ENCODE measurements around the gene C1orf159.
"Not testable (repeated sequence)": the region's sequence is repeated elsewhere in the genome, so short reads cannot be mapped to it uniquely, and the experiment has no call there.

The C1orf159 gene

GRCh38 chr1:1079408-1080121, 36.3 kb downstream of the C1orf159 start:
- peak; percentile 56 for DNase-seq

GRCh38 chr1:1077396-1077795, 38.5 kb downstream of the C1orf159 start:
- not testable (repeated sequence) for DNase-seq

DNA sequence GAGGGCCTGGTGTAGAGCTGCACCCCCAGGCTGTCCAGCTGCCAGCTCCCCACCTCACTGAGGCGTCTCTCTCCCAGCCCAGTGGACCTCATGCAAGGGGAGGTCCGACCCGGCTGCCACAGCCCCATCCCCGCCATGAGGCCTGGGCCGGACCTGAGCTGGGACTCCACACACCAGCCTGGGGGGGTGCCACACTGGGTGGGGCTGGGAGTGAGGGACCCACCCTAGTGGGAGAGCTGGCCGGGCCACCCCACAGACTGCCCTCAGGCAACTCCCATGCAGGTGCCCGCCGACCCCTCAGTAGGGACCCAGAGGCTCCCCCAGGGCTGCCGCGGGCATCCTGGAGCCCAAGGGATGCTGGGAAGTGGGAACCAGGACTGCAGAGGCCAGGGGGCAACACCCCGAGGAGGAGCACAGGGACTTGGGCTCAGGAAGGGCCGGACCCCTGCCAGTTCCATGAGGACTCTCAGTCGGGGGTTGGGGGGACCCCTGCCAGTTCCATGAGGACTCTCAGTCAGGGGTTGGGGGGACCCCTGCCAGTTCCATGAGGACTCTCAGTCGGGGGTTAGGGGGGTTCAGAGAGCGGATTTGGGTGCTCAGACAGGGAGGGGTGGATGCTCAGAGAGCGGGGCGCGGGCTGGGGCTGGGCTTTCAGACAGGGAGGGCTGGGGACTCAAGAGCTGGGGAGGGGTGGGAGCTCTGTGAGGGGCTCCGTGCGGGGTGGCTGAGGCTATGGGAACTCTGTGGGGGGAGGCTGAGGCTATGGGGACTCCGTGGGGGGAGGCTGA, 40.5 kb downstream of the C1orf159 start:
- DNase-seq: no peak

GRCh38 chr1:1074631-1075147, 41.2 kb downstream of the C1orf159 start:
- no peak for DNase-seq

DNA sequence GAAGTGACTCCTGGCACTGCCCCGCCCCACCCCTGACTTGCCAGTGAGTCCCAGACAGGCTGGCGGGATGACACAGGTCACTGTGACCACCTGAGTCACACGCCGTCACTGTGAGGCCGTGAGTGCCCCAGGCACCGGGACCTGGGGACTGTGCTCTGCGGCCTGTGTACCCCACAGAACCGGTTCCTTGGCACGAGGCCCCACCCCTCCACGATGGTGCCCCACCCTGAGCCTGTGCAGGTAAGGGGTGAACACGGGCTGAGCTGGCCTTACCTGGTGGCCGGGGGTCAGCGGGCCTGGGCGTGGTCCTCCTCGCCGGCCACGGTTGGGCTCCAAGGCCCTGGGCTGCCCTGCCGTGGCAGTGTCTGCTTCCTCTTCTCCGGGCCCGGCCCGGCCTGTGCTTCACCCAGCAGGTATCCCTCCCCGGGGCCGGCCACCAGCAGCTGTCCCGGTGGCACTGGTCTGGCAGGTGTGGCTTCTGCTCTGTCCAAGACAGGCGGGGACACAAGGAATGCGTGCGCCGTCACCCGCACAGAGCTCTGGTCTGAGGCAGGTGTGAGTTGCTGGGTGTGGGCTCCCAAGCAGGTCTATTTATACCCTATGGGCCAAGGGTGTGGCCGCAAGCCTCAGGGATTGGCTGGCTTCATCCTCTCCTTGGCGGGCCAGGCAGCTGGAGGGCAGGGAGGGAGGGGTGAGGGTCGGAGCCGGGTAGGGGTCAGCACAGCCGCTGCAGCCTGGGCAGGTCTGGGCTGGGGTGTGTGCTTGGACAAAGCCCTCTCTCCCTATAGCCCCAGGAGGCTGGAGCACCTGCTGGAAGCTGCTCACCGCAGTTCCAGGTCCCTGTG, 41.9 kb downstream of the C1orf159 start, which contains the start of gene RNF223:
TSS of gene RNF223 (minus strand) at position 564 of the 845 bp plus-strand sequence. CDS start 1,740 bp downstream, outside the sequence.
- peak; percentile 32 for DNase-seq

DNA sequence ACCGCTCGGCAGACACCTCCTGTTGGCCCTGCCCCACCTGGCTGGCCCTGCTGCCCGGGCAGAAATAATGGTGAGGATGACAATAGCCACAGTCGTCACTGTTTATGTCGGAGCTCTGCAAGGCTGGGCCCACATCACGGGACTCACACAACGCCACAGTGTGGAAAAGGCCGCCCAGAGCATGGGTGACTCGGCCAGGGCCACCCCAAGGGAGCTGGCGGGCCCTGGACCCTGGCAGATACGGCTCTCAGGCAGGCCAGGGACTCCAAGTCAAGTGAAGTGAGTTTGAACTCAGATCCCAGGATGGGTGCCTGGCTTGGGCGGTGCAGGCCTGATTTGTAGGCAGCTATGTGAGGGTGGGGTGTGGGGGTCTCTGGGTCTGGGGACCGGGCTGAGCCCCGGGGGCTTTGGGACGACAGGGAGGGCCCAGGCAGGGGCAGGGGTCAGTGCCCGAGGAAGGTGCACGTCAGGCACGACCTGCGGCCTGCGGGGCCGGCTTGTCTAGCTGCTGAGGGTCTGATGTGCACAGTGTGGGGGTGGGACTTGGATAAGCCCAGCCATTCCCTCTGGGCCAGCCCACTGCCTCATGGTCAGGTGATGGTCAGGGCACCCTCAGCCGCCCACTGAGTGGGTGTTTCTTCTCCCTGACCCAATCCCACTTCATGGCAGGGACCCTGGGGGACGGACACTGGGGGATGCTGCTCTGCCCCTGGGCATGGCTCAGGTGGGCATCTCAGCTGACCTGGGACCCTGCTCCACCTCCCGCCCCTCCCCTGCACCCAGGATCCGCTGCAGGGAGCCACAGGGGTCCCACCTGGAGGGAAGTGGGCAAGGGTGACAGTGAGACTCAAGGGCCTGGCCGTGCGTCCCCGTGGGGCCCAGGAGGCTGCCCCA, 42.8 kb downstream of the C1orf159 start:
- DNase-seq: no peak

DNA sequence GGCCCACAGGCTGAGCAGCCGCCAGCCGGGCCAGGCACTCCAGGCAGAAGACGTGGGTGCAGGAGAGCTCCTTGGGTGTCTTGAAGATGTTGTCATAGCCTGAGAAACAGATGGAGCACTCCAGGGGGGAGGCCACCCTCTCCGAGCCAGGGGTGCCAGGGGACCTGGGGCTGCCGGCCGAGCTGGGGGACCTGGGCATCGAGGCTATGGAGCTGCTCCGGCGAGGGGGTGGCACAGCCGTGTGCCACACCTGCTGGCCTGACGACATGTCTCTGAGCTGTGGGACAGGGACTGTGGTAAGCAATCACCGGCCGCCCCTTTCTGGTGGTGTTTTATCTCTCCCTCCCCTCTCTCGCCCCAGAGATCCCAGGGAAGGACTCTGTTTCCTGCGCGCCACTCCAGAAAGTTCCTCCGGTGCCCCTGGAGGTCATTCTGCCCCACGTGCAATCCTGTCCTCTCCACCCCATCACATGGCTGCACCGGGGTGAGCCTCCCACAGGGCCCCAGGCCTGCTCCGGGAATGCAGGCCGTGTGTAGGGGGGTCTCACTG, 43.5 kb downstream of the C1orf159 start:
- no peak for DNase-seq

DNA sequence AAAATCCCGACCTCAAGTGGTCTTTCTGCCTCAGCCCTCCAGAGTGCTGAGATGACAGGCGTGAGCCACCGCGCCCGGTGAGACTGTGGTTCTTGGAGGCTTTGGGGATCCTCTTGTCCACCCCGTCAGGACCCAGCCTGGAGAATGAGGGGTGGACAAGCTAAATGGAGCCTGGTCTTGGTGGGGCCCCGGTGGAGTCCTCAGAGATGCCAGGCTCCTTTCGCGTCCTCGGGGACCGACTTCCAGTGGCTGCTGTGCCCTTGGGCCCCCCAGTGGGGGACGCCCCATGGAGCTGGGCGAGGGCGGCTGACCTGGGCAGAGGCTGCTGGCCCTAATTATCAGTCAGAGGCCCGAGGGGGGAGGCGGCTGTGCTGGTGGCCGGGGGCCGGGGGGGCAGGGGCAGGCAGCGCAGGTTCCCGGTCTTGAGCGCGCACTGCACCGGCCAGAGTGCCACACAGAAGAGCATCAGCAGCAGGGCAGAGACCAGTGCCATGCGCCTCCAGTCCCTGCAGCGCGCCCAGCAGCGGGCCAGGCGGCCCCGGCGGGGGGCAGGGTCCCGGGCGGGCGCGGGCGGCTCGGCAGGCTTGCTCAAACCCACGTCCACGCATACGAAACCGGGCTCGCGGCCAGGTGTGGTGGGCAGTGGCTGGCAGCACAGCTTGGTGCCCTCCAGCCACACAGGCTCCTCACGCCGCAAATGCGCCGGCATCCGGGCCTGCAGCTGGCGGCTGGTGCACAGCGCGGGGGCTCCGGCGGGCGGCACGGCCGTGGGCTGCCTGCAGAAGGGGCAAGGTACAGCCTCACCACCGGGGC, 44.2 kb downstream of the C1orf159 start:
- DNase-seq: no peak

GRCh38 chr1:1069711-1070676, 45.9 kb downstream of the C1orf159 start:
- DNase-seq: no peak

DNA sequence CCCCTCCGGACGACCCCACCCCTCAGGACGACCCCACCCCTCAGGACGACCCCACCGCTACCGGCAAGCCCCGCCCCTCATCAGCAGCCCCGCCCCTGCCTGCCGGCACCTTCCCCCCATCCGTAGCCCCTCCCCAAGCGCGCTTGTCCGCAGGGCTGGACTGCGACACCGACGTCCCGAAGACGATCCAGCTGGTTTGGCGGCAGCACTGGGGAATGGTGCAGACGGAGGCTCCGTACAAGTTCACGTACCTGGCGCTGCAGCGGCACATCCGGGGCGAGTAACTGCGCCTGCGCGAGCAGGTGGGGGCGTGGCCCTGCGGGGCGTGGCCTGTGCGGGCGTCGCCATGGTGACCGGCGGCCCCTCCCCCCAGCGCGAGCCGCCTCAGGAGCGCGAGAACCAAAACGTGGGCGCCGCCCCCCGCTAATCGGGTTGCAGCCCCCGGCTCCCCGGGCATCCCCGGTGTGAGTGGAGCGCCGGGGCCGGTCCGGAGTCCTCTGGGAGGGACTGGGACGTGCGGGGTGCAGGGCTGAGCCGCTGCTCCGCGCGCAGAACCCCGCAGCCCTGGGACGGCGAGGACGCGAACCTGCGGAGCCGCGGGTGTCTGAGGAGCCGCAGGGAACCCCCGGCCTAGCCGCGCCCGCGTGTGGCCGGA, 46.7 kb downstream of the C1orf159 start:
- peak; percentile 82 for DNase-seq

DNA sequence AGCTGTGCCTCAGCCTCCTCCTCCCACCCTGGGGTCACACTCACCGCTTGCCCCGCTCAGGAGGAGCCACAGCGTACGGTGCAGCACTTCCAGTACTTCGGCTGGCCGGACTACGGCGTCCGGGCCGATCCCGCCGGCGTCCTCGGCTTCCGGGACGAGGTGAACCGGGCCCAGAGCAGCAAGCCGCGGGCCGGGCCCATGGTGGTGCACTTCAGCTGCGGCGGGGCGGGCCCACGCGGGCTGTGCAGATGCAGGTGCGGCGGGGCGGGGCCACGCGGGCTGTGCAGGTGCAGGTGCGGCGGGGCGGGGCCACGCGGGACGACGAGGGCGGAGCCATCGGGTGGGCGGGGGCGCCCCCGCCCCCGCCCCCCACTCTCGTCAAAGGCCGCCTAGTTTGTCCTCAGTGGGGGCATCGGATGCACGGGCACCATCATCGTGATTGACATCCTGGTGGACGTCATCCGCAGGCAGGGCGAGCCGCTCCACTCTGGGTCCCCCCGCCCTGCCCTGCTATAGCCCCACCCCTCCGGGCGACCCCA, 47.3 kb downstream of the C1orf159 start:
- peak; percentile 82 for DNase-seq

GRCh38 chr1:1067860-1068516, 47.9 kb downstream of the C1orf159 start:
- DNase-seq: no peak

- no peak for DNase-seq
Measured at GRCh38 chr1:1067284-1067859, 48.5 kb downstream of the C1orf159 start.

DNA sequence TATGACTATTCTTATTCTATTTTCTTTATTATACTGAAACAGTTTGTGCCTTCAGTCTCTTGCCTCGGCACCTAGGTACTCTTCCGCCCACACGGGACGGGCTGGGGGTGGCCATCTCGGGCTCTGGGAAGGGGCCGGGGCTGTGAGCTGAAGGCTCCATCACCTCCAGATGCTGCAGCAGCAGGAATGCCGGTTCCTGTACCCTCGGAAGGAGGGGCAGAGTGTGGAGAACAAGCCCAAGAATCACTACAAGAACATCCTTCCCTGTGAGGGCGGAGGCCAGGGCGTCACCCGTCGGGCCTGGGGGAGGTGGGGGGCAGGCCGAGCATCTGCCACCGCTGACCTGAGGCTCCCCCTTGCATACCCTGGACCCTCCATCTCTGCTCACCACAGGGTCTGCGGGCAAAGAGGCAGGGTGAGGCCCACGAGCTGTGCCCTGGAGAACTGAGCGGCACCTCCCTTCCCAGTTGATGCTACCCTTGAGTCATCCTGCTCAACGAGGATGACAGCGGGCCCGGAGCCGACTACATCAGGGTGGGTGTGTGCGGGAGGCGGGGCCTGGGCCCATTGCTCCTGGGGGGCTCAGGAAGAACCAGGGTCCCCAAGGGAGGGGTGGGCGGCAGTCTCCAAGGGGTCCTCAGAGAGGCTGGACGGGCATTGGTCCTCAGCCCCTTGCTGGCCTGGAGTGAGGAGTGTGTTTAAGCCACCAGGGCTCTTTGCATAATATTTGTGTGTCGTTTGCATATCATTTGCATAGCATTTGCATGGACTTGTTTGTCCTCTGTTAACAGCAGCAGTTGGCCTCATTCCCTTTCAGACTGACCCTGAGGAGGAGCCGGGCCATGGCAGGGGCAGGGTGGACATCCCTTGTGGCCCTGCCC, 49.2 kb downstream of the C1orf159 start:
- no peak for DNase-seq

- not testable (repeated sequence) for DNase-seq
Measured at GRCh38 chr1:1065940-1066304, 50.0 kb downstream of the C1orf159 start.

GRCh38 chr1:1065265-1065939, 50.5 kb downstream of the C1orf159 start:
- DNase-seq: no peak

Data from NCI-H345 (cell line).